HFF-Myc (cell line): ENCODE data around the gene SEPTIN11.
A peak's percentile ranks its signal among the peaks of the same experiment; 100 is the strongest.

Experiments used
- DNase-seq: peaks from one replicate; pipeline ENCODE4 v3.0.0-alpha.2; 2011; ENCODE audit warnings: low read depth; ENCODE audit errors: extremely low read depth
- H3K4me3 ChIP-seq: replicated peaks from 2 replicates; pipeline ENCODE4 v1.5.1; 2011; ENCODE audit warnings: low read depth, mild to moderate bottlenecking, control low read depth, low read length
- TF ChIP-seq, protein P1 (sequence below): IDR thresholded peaks from 2 replicates; pipeline ENCODE4 v1.5.1; 2012; ENCODE audit warnings: mild to moderate bottlenecking, low read depth, low read length, control low read depth; ENCODE audit errors: missing control alignments

SEPTIN11 gene

GRCh38 chr4:76943790-76944189 is 5.8 kb upstream of the SEPTIN11 start:
- no peak for DNase-seq
- H3K4me3 ChIP-seq = no peak overlapping the region
- TF ChIP-seq, protein P1, sequence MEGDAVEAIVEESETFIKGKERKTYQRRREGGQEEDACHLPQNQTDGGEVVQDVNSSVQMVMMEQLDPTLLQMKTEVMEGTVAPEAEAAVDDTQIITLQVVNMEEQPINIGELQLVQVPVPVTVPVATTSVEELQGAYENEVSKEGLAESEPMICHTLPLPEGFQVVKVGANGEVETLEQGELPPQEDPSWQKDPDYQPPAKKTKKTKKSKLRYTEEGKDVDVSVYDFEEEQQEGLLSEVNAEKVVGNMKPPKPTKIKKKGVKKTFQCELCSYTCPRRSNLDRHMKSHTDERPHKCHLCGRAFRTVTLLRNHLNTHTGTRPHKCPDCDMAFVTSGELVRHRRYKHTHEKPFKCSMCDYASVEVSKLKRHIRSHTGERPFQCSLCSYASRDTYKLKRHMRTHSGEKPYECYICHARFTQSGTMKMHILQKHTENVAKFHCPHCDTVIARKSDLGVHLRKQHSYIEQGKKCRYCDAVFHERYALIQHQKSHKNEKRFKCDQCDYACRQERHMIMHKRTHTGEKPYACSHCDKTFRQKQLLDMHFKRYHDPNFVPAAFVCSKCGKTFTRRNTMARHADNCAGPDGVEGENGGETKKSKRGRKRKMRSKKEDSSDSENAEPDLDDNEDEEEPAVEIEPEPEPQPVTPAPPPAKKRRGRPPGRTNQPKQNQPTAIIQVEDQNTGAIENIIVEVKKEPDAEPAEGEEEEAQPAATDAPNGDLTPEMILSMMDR = no peak

- peak overlapping the region; percentile 93 for H3K4me3 ChIP-seq
- no peak for DNase-seq
- TF ChIP-seq, protein P1 = no peak
These were observed 2.2 kb upstream of the SEPTIN11 start for GRCh38 chr4:76947369-76947768.

DNA sequence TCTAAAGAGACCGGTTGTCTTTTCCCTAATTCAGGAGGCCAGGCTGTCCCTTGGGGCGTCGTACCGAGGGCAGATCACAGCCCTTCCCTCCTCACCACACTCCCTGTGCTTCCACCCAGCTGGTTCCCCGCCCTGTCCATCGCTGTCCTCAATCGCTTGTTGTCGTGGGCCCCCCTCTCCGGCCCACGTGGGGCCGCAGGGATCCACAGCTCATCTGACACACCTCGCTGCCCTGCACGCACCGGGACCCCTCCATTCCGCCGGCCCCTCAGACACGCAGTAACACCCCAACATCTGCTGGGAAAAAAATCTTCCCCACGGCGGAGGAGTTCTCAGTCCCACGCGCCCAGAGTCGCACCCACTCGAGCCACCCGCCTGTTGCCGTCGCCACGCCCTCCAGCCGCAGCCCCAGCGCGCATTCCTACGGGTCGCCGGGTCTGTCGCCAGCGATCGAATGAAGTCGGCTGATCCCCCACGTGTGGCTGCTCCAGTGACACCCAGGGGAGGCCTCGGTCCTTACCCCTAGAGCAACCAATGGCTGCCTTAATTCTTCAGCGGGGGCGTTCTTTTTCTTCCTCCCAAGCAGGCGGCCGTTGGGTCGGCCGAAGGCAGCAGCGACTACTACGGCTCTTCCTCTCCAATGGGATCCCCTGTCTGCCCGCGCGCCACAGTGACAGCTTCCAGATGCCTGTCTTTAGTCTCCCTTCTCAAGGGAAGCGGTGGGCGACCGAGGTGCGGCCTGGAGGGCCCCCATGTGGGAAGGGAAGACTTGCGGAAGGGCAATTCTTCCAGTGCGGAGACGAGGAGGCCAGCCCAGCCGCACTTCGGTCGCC is 893 bp upstream of the SEPTIN11 start:
- H3K4me3 ChIP-seq = peak overlapping the region; percentile 93
- no peak for DNase-seq
- TF ChIP-seq, protein P1 = no peak

GRCh38 chr4:76950052-76950955 is 752 bp downstream of the SEPTIN11 start:
- peak overlapping the region; percentile 93 for H3K4me3 ChIP-seq
- TF ChIP-seq, protein P1 = no peak
- no peak for DNase-seq

GRCh38 chr4:76950956-76951671 is 1.6 kb downstream of the SEPTIN11 start:
- DNase-seq = no peak
- TF ChIP-seq, protein P1 = no peak

DNA sequence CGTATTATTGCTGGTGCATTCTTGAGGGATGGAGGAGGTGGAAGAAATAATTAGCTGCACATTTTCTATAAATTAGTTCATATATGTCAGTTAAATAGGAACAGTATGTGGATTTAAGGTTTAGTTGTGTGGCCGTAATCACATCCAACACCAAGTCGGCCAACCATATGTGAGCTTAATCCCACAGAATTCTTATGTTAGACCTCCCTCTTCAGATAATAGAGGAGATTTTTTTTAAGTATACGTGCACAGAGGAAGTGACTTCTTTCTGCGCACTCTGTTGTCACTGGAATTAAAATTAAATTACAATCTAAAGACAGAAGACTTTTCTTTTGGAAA is 2.1 kb downstream of the SEPTIN11 start:
- peak overlapping the region; percentile 93 for H3K4me3 ChIP-seq
- TF ChIP-seq, protein P1 = no peak

More at GRCh38 chr4:76950956-76951671, 1.6 kb downstream of the SEPTIN11 start:
- peak overlapping the region; percentile 93 for H3K4me3 ChIP-seq

More for the DNA sequence above, 2.1 kb downstream of the SEPTIN11 start:
- no peak for DNase-seq
